Esophagus squamous epithelium (tissue), 5 donors: ENCODE measurements around the gene GAA. TPM values are rescaled to one million over a fixed set of nuclear protein-coding genes. Genes with fewer than 3 reads are reported as not detected.

ENCODE experiments used
- DNase-seq: peaks from one replicate; lab custom pipeline; 2025; lab: John Stamatoyannopoulos, UW
- H3K27ac ChIP-seq, 4 donors: fragments of 200-600 bp; sonication (generic); one replicate each; pipeline ENCODE4 v1.5.1; 2016 to 2019; ENCODE audit warnings: mild to moderate bottlenecking in 1 of 4
- H3K27me3 ChIP-seq, 4 donors: fragments of 200-600 bp; sonication (generic); 1 replicate in 3 of 4; 2 replicates in 1 of 4; pipeline versions ENCODE4 v1.5.1 to v1.6.0; 2017 to 2021; ENCODE audit warnings: antibody characterized with exemption in 1 of 4
- H3K36me3 ChIP-seq, 3 donors: fragments of 200-600 bp; sonication (generic); one replicate each; pipeline ENCODE4 v1.5.1; 2016 to 2019
- H3K4me1 ChIP-seq, 3 donors: fragments of 200-600 bp; sonication (generic); one replicate each; pipeline ENCODE4 v1.5.1; 2017 to 2019
- H3K4me3 ChIP-seq, 4 donors: fragments of 200-600 bp; sonication (generic); 1 replicate in 3 of 4; 2 replicates in 1 of 4; pipeline ENCODE4 v1.5.1; 2016 to 2019; ENCODE audit warnings: mild to moderate bottlenecking in 2 of 4, moderate library complexity in 1 of 4
- H3K9me3 ChIP-seq, 3 donors: fragments of 200-600 bp; sonication (generic); one replicate each; pipeline ENCODE4 v1.5.1; 2016 to 2019
- POLR2A ChIP-seq, 4 donors: fragments of 450-650 bp; IDR thresholded peaks; one replicate each; pipeline ENCODE4 v1.6.1; 2017; ENCODE audit warnings: antibody characterized with exemption in 4 of 4, mild to moderate bottlenecking in 4 of 4, moderate library complexity in 3 of 4
- WGBS, 2 donors: methylation state at CpG; one replicate each; pipeline ENCODE4 v1.1.5; 2018; 5-methylcytosine and 5-hydroxymethylcytosine counted together
- intact Hi-C: fragments of 100-400 bp; cut with DNase I; formaldehyde crosslinking; loops from one replicate; pipeline ENCODE4 v1.15.0; 2022
- total RNA-seq, 4 donors: library from RNA; depleted of rRNA; stranded (reverse); fragments of >200 nt; gene quantifications; one replicate each; pipeline ENCODE4 v1.1.0, GENCODE V29; 2016
- TF ChIP-seq, protein P1 (sequence below), 6 experiments: fragments of 450-650 bp in 4 of 6; fragments of 200-600 bp in 2 of 6; sonication (generic) in 2 of 6; IDR thresholded peaks; one replicate each; pipeline ENCODE4 v1.5.1; 2016 to 2019; ENCODE audit warnings: antibody characterized with exemption in 6 of 6, mild to moderate bottlenecking in 4 of 6, moderate library complexity in 4 of 6
- donor health status: DM: yes; HTN: yes; CAD: no.

Gene GAA
- total RNA-seq, 4 donors from 2014 or later = 14.3 to 50.4 (median 28.7) TPM

DNA sequence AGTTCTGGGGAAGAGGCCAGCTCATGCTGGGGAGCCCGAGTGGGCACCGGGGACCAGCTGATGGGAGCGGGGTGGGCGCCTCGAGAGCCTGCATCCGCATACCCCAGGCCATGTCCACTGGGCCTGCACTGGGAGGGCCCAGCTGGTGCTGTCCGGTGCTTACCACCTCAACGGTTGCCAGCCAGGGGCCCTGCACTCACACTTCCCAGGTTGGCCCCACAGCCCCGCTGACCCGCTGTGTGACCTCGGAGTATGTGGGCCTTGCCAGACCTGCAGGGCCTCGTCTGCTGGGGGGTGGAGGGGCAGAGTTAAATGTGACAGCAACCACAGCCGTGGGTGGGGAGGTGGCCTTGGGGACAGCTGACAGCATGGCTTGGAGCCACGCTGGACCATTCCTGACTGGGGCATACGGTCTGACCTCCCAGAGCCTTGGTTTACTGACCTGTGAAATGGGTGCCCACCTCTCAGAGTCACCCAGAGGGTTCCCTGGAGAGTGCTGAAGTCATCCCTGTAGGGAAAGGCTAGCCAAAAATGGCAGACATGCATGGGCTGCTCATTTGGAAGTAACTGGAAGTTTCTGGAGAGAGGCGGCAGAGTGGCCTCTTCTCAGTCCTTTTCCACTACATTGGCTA is 5.4 kb upstream of the GAA start:
- Histone ChIP-seq H3K36me3 (no peaks in the 10 kb centered on the region), H3K4me3 (no peak overlapping the region), H3K9me3 (no peaks in the 10 kb centered on the region), H3K27ac (no peak overlapping the region), H3K4me1 (peaks cover 0 to 7% (median 1%) of the 10 kb centered on the region in 3 donors), H3K27me3 (no peaks in the 10 kb centered on the region)
- DNase-seq = no peak
- intact Hi-C loops = no loop called here
- TF ChIP-seq, protein P1, sequence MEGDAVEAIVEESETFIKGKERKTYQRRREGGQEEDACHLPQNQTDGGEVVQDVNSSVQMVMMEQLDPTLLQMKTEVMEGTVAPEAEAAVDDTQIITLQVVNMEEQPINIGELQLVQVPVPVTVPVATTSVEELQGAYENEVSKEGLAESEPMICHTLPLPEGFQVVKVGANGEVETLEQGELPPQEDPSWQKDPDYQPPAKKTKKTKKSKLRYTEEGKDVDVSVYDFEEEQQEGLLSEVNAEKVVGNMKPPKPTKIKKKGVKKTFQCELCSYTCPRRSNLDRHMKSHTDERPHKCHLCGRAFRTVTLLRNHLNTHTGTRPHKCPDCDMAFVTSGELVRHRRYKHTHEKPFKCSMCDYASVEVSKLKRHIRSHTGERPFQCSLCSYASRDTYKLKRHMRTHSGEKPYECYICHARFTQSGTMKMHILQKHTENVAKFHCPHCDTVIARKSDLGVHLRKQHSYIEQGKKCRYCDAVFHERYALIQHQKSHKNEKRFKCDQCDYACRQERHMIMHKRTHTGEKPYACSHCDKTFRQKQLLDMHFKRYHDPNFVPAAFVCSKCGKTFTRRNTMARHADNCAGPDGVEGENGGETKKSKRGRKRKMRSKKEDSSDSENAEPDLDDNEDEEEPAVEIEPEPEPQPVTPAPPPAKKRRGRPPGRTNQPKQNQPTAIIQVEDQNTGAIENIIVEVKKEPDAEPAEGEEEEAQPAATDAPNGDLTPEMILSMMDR (IDR thresholded peaks at IDR 0.05) = no peak
- WGBS, 2 donors = 94 to 95% methylated on average over 2 to 6 of the region's 16 CpGs

GRCh38 chr17:80096561-80097021 is 4.8 kb upstream of the GAA start:
- Histone ChIP-seq H3K36me3 (no peaks in the 10 kb centered on the region), H3K9me3 (no peaks in the 10 kb centered on the region), H3K4me1 (peaks cover 0 to 9% (median 4%) of the 10 kb centered on the region in 3 donors), H3K27ac (no peak overlapping the region), H3K4me3 (no peak overlapping the region), H3K27me3 (no peaks in the 10 kb centered on the region)
- TF ChIP-seq POLR2A (IDR thresholded peaks at IDR 0.05) = no peak
- TF ChIP-seq, protein P1 (IDR thresholded peaks at IDR 0.05) = no peak
- no peak for DNase-seq
- 62 to 70% methylated on average over 6 to 10 of the region's 12 CpGs for WGBS, 2 donors
- intact Hi-C loops = no loop called here

- intact Hi-C loops = no loop called here
- peaks cover 1 to 15% (median 9%) of the 10 kb centered on the region in 3 donors for H3K4me1 ChIP-seq
- H3K4me3 ChIP-seq = no peak overlapping the region
- no peaks in the 10 kb centered on the region for H3K9me3 ChIP-seq
- H3K36me3 ChIP-seq = no peaks in the 10 kb centered on the region
- H3K27me3 ChIP-seq = no peaks in the 10 kb centered on the region
- 86 to 89% methylated on average over 8 to 12 of the region's 17 CpGs for WGBS, 2 donors
- H3K27ac ChIP-seq = no peak overlapping the region
- TF ChIP-seq, protein P1 (IDR thresholded peaks at IDR 0.05) = no peak
- TF ChIP-seq POLR2A (IDR thresholded peaks at IDR 0.05) = no peak
- DNase-seq = no peak
These were observed 4.2 kb upstream of the GAA start for GRCh38 chr17:80097127-80097621.

- peaks cover 10 to 24% (median 18%) of the 10 kb centered on the region in 3 donors for H3K4me1 ChIP-seq
- no peaks in the 10 kb centered on the region for H3K9me3 ChIP-seq
- no peak overlapping the region for H3K27ac ChIP-seq
- no peak for TF ChIP-seq POLR2A (IDR thresholded peaks at IDR 0.05)
- TF ChIP-seq, protein P1 (IDR thresholded peaks at IDR 0.05) = no peak
- 83 to 84% methylated on average over 16 to 19 of the region's 23 CpGs for WGBS, 2 donors
- no peak overlapping the region for H3K4me3 ChIP-seq
- H3K36me3 ChIP-seq = no peaks in the 10 kb centered on the region
- DNase-seq = no peak
- no peaks in the 10 kb centered on the region for H3K27me3 ChIP-seq
- intact Hi-C loops = no loop called here
These were observed 3.3 kb upstream of the GAA start for GRCh38 chr17:80097844-80098691.
